ENCODE measurements around the gene FBN1. TPM values are rescaled to one million over a fixed set of nuclear protein-coding genes. Genes with fewer than 3 reads are reported as not detected.

FBN1 gene
- total RNA-seq, 2 donors from 2014 or later, result 57.1 to 84.9 TPM

- Histone ChIP-seq H3K4me1 (no peaks in the 10 kb centered on the region), H3K9me3 (no peaks in the 10 kb centered on the region), H3K36me3 (no peaks in the 10 kb centered on the region), H3K27me3 (no peaks in the 10 kb centered on the region), H3K4me3 (no peak overlapping the region), H3K27ac (no peak overlapping the region)
- no peak for DNase-seq (ENCODE audit: low spot score)
- no peak for TF ChIP-seq CTCF (IDR thresholded peaks at IDR 0.05)
These were observed 269.7 kb downstream of the FBN1 start for GRCh38 chr15:48375767-48376166.

- no peak for DNase-seq (ENCODE audit: low spot score)
- Histone ChIP-seq H3K4me1 (no peaks in the 10 kb centered on the region), H3K27me3 (no peaks in the 10 kb centered on the region), H3K4me3 (no peak overlapping the region), H3K9me3 (no peaks in the 10 kb centered on the region), H3K27ac (peak overlapping the region in 1 of 2 donors; percentile 2), H3K36me3 (no peaks in the 10 kb centered on the region)
- TF ChIP-seq CTCF (IDR thresholded peaks at IDR 0.05), result no peak
These were observed 271.0 kb downstream of the FBN1 start for GRCh38 chr15:48374472-48374871.

- peak; percentile 79 for DNase-seq (ENCODE audit: low spot score)
- Histone ChIP-seq H3K4me1 (no peaks in the 10 kb centered on the region), H3K36me3 (no peaks in the 10 kb centered on the region), H3K9me3 (no peaks in the 10 kb centered on the region), H3K27me3 (no peaks in the 10 kb centered on the region), H3K4me3 (no peak overlapping the region), H3K27ac (peak overlapping the region in 1 of 2 donors; percentile 2)
- no peak for TF ChIP-seq CTCF (IDR thresholded peaks at IDR 0.05)
These were observed 271.6 kb downstream of the FBN1 start for GRCh38 chr15:48373821-48374451.

GRCh38 chr15:48371961-48372360 lies 273.5 kb downstream of the FBN1 start:
- H3K27me3 ChIP-seq, result no peaks in the 10 kb centered on the region
- no peak overlapping the region for H3K4me3 ChIP-seq
- TF ChIP-seq CTCF (IDR thresholded peaks at IDR 0.05), result no peak
- H3K36me3 ChIP-seq, result no peaks in the 10 kb centered on the region
- no peaks in the 10 kb centered on the region for H3K9me3 ChIP-seq
- no peak for DNase-seq (ENCODE audit: low spot score)
- H3K27ac ChIP-seq, result no peak overlapping the region
- H3K4me1 ChIP-seq, result no peaks in the 10 kb centered on the region

- TF ChIP-seq CTCF (IDR thresholded peaks at IDR 0.05), result no peak
- Histone ChIP-seq H3K36me3 (no peaks in the 10 kb centered on the region), H3K4me1 (no peaks in the 10 kb centered on the region), H3K9me3 (no peaks in the 10 kb centered on the region), H3K27ac (no peak overlapping the region), H3K4me3 (no peak overlapping the region), H3K27me3 (no peaks in the 10 kb centered on the region)
- DNase-seq (ENCODE audit: low spot score), result no peak
These were observed 274.0 kb downstream of the FBN1 start for GRCh38 chr15:48371550-48371949.

GRCh38 chr15:48370460-48370859 lies 275.0 kb downstream of the FBN1 start:
- no peak overlapping the region for H3K4me3 ChIP-seq
- H3K4me1 ChIP-seq, result no peaks in the 10 kb centered on the region
- no peak for TF ChIP-seq CTCF (IDR thresholded peaks at IDR 0.05)
- no peak overlapping the region for H3K27ac ChIP-seq
- H3K36me3 ChIP-seq, result no peaks in the 10 kb centered on the region
- H3K27me3 ChIP-seq, result no peaks in the 10 kb centered on the region
- H3K9me3 ChIP-seq, result no peaks in the 10 kb centered on the region
- DNase-seq (ENCODE audit: low spot score), result no peak

Measured in right atrium auricular region (tissue), 2 donors.